ENCODE data around the gene SPHKAP.

The SPHKAP gene

DNA sequence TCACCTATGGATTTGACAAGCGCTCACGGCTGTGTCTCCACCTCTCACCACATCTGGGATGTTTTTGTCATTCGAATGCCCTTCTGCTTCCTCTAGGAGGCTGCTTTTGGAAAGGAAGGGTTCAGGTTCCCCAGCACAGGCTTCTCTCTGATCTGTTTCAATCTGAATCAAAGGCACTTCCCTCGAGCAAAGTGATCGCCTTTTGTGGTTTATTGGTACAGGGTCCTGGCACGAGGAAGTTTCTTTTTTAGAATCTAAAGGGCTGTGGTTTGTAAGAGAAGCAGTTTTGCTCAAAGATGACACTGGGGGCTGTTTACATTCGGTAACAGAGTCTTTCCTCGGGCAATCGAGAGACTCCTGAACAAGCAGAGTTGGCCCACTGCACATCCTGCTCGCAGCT is 165.1 kb downstream of the SPHKAP start (continued):
- TF ChIP-seq, protein P1, sequence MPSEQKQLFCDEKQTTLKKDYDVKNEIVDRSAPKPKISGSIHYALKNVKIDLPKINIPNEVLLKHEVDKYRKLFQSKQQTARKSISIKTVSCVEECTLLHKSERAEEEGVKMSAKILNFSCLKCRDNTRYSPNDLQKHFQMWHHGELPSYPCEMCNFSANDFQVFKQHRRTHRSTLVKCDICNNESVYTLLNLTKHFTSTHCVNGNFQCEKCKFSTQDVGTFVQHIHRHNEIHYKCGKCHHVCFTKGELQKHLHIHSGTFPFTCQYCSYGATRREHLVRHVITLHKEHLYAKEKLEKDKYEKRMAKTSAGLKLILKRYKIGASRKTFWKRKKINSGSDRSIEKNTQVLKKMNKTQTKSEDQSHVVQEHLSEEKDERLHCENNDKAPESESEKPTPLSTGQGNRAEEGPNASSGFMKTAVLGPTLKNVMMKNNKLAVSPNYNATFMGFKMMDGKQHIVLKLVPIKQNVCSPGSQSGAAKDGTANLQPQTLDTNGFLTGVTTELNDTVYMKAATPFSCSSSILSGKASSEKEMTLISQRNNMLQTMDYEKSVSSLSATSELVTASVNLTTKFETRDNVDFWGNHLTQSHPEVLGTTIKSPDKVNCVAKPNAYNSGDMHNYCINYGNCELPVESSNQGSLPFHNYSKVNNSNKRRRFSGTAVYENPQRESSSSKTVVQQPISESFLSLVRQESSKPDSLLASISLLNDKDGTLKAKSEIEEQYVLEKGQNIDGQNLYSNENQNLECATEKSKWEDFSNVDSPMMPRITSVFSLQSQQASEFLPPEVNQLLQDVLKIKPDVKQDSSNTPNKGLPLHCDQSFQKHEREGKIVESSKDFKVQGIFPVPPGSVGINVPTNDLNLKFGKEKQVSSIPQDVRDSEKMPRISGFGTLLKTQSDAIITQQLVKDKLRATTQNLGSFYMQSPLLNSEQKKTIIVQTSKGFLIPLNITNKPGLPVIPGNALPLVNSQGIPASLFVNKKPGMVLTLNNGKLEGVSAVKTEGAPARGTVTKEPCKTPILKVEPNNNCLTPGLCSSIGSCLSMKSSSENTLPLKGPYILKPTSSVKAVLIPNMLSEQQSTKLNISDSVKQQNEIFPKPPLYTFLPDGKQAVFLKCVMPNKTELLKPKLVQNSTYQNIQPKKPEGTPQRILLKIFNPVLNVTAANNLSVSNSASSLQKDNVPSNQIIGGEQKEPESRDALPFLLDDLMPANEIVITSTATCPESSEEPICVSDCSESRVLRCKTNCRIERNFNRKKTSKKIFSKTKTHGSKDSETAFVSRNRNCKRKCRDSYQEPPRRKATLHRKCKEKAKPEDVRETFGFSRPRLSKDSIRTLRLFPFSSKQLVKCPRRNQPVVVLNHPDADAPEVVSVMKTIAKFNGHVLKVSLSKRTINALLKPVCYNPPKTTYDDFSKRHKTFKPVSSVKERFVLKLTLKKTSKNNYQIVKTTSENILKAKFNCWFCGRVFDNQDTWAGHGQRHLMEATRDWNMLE (tag by site-specific recombination; conservative IDR thresholded peaks at IDR 0.05; ENCODE audit: low read depth) = no peak

DNA sequence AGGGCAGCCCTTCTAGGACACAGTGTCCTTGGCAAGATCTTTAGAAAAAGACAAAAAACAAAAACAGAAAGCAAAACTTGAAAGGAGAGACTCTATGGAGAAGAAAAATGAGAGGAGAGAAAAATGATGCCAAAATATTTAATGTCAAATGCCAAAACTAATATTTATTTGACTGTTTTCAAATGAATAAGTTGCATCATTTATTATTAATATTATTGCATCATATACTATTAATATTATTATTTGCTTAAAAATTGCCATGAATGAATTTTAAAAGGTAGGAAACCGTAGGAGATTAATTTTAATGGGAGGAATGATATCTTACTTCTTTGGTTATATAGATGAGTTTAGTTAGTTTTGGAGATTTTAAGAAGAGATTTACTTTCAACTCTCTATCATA is 165.7 kb downstream of the SPHKAP start:
- TF ChIP-seq, protein P2, sequence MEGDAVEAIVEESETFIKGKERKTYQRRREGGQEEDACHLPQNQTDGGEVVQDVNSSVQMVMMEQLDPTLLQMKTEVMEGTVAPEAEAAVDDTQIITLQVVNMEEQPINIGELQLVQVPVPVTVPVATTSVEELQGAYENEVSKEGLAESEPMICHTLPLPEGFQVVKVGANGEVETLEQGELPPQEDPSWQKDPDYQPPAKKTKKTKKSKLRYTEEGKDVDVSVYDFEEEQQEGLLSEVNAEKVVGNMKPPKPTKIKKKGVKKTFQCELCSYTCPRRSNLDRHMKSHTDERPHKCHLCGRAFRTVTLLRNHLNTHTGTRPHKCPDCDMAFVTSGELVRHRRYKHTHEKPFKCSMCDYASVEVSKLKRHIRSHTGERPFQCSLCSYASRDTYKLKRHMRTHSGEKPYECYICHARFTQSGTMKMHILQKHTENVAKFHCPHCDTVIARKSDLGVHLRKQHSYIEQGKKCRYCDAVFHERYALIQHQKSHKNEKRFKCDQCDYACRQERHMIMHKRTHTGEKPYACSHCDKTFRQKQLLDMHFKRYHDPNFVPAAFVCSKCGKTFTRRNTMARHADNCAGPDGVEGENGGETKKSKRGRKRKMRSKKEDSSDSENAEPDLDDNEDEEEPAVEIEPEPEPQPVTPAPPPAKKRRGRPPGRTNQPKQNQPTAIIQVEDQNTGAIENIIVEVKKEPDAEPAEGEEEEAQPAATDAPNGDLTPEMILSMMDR (tag by site-specific recombination; IDR thresholded peaks at IDR 0.05) = no peak
- no peak for TF ChIP-seq ZNF544 (tag by site-specific recombination; IDR thresholded peaks at IDR 0.05)
- ChIA-PET CTCF (no interaction called here), POLR2A (no interaction called here)
- Histone ChIP-seq H3K36me3 (ENCODE audit: control insufficient read depth in 2 of 2, insufficient read depth in 1 of 2, low read length in 2 of 2) (no peaks in the 10 kb centered on the region), H3K4me3 (ENCODE audit: low read depth, low read length) (no peak overlapping the region), H3K27ac (ENCODE audit: extremely low read depth, low read depth, low read length) (no peak overlapping the region), H3K4me1 (ENCODE audit: control insufficient read depth, insufficient read depth, low read length) (no peaks in the 10 kb centered on the region), H3K9me3 (ENCODE audit: control insufficient read depth, insufficient read depth, low read depth, low read length) (no peaks in the 10 kb centered on the region)

DNA sequence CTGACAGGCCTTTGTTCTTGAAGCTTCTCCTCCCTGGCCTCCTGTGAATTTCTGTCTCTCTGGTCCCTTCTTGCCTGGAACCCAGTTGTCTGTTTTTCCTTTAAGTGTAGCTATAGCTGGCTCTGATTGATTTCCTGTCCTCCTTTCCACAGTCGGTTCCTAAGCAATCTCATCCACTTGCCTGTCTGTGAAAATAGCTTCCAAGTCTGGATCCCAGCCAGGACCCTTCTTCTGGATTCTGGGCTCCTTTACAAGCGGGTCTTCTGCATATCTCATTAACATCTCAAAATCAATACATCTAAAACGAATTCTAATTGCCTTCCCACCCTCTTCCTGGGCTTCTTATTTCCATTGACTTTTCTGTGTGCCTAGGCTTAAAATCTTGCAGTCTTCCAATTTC is 185.1 kb downstream of the SPHKAP start:
- CTCF ChIA-PET = interaction anchor here (0.7 kb wide), 1 partner anchor 17 kb away, joined by 3 read pairs; no protein-coding TSS in a partner anchor
- no peaks in the 10 kb centered on the region for H3K9me3 ChIP-seq (ENCODE audit: control insufficient read depth, insufficient read depth, low read depth, low read length)
- H3K27ac ChIP-seq (ENCODE audit: extremely low read depth, low read depth, low read length) = no peak overlapping the region
- H3K36me3 ChIP-seq (ENCODE audit: control insufficient read depth in 2 of 2, insufficient read depth in 1 of 2, low read length in 2 of 2) = no peaks in the 10 kb centered on the region
- H3K4me1 ChIP-seq (ENCODE audit: control insufficient read depth, insufficient read depth, low read length) = no peaks in the 10 kb centered on the region
- no peak overlapping the region for H3K4me3 ChIP-seq (ENCODE audit: low read depth, low read length)
- POLR2A ChIA-PET = no interaction called here
- TF ChIP-seq ZNF292 (tag by site-specific recombination; IDR thresholded peaks at IDR 0.05; ENCODE audit: borderline replicate concordance, low read depth) (no peak), ZNF366 (tag by site-specific recombination; conservative IDR thresholded peaks at IDR 0.05) (no peak), ZNF76 (tag by site-specific recombination; IDR thresholded peaks at IDR 0.05; ENCODE audit: borderline replicate concordance, low read depth) (no peak), ZNF248 (tag by site-specific recombination; IDR thresholded peaks at IDR 0.05) (no peak), ZNF426 (tag by site-specific recombination; IDR thresholded peaks at IDR 0.05) (no peak), ZNF132 (tag by site-specific recombination; IDR thresholded peaks at IDR 0.05; ENCODE audit: borderline replicate concordance) (no peak), MEIS1 (CRISPR knock-in tag; IDR thresholded peaks at IDR 0.05; ENCODE audit: borderline replicate concordance) (no peak), OSR2 (tag by site-specific recombination; IDR thresholded peaks at IDR 0.05) (no peak), ZNF596 (tag by site-specific recombination; IDR thresholded peaks at IDR 0.05) (no peak), ZNF473 (tag by site-specific recombination; IDR thresholded peaks at IDR 0.05) (no peak), ZNF23 (tag by site-specific recombination; IDR thresholded peaks at IDR 0.05; ENCODE audit: borderline replicate concordance) (no peak), ZNF664 (tag by site-specific recombination; IDR thresholded peaks at IDR 0.05) (no peak), ZNF2 (tag by site-specific recombination; IDR thresholded peaks at IDR 0.05) (no peak)
- TF ChIP-seq, protein P3, sequence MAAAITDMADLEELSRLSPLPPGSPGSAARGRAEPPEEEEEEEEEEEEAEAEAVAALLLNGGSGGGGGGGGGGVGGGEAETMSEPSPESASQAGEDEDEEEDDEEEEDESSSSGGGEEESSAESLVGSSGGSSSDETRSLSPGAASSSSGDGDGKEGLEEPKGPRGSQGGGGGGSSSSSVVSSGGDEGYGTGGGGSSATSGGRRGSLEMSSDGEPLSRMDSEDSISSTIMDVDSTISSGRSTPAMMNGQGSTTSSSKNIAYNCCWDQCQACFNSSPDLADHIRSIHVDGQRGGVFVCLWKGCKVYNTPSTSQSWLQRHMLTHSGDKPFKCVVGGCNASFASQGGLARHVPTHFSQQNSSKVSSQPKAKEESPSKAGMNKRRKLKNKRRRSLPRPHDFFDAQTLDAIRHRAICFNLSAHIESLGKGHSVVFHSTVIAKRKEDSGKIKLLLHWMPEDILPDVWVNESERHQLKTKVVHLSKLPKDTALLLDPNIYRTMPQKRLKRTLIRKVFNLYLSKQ (tag by site-specific recombination; IDR thresholded peaks at IDR 0.05; ENCODE audit: borderline replicate concordance) = no peak
- TF ChIP-seq, protein P4, sequence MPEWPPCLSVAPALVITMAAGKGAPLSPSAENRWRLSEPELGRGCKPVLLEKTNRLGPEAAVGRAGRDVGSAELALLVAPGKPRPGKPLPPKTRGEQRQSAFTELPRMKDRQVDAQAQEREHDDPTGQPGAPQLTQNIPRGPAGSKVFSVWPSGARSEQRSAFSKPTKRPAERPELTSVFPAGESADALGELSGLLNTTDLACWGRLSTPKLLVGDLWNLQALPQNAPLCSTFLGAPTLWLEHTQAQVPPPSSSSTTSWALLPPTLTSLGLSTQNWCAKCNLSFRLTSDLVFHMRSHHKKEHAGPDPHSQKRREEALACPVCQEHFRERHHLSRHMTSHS (tag by site-specific recombination; IDR thresholded peaks at IDR 0.05) = no peak
- TF ChIP-seq, protein P5, sequence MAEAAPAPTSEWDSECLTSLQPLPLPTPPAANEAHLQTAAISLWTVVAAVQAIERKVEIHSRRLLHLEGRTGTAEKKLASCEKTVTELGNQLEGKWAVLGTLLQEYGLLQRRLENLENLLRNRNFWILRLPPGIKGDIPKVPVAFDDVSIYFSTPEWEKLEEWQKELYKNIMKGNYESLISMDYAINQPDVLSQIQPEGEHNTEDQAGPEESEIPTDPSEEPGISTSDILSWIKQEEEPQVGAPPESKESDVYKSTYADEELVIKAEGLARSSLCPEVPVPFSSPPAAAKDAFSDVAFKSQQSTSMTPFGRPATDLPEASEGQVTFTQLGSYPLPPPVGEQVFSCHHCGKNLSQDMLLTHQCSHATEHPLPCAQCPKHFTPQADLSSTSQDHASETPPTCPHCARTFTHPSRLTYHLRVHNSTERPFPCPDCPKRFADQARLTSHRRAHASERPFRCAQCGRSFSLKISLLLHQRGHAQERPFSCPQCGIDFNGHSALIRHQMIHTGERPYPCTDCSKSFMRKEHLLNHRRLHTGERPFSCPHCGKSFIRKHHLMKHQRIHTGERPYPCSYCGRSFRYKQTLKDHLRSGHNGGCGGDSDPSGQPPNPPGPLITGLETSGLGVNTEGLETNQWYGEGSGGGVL (tag by site-specific recombination; IDR thresholded peaks at IDR 0.05) = no peak

Measured in HEK293 (cell line).